ENCODE results near the gene SLC7A1.

SLC7A1 gene

GRCh38 chr13:29513981-29514719 is 81.3 kb downstream of the SLC7A1 start:
- Histone ChIP-seq H3K4me1 (ENCODE audit: insufficient read depth, low read length) (no peaks in the 10 kb centered on the region), H3K9ac (ENCODE audit: low read depth, low read length) (no peak overlapping the region), H3K4me3 (ENCODE audit: low read length) (no peak overlapping the region), H3K9me3 (ENCODE audit: insufficient read depth, low read depth, low read length) (no peaks in the 10 kb centered on the region), H3K36me3 (ENCODE audit: insufficient read depth, low read depth, low read length) (peaks cover 86% of the 10 kb centered on the region), H3K27ac (ENCODE audit: low read length) (no peak overlapping the region), H3K27me3 (ENCODE audit: insufficient read depth, low read length) (no peaks in the 10 kb centered on the region)

- Histone ChIP-seq H3K27me3 (ENCODE audit: insufficient read depth, low read length) (no peaks in the 10 kb centered on the region), H3K27ac (ENCODE audit: low read length) (no peak overlapping the region), H3K9ac (ENCODE audit: low read depth, low read length) (no peak overlapping the region), H3K4me3 (ENCODE audit: low read length) (no peak overlapping the region), H3K9me3 (ENCODE audit: insufficient read depth, low read depth, low read length) (no peaks in the 10 kb centered on the region), H3K36me3 (ENCODE audit: insufficient read depth, low read depth, low read length) (peaks cover 77% of the 10 kb centered on the region), H3K4me1 (ENCODE audit: insufficient read depth, low read length) (no peaks in the 10 kb centered on the region)
Observed at GRCh38 chr13:29513002-29513980, 82.2 kb downstream of the SLC7A1 start.

- Histone ChIP-seq H3K9ac (ENCODE audit: low read depth, low read length) (no peak overlapping the region), H3K36me3 (ENCODE audit: insufficient read depth, low read depth, low read length) (peaks cover 64% of the 10 kb centered on the region), H3K27me3 (ENCODE audit: insufficient read depth, low read length) (no peaks in the 10 kb centered on the region), H3K9me3 (ENCODE audit: insufficient read depth, low read depth, low read length) (no peaks in the 10 kb centered on the region), H3K27ac (ENCODE audit: low read length) (no peak overlapping the region), H3K4me3 (ENCODE audit: low read length) (no peak overlapping the region), H3K4me1 (ENCODE audit: insufficient read depth, low read length) (no peaks in the 10 kb centered on the region)
Observed at GRCh38 chr13:29511980-29512379, 83.5 kb downstream of the SLC7A1 start.

- no peak overlapping the region for H3K4me3 ChIP-seq (ENCODE audit: low read length)
- peaks cover 57% of the 10 kb centered on the region for H3K36me3 ChIP-seq (ENCODE audit: insufficient read depth, low read depth, low read length)
- H3K9me3 ChIP-seq (ENCODE audit: insufficient read depth, low read depth, low read length), result no peaks in the 10 kb centered on the region
- H3K4me1 ChIP-seq (ENCODE audit: insufficient read depth, low read length), result no peaks in the 10 kb centered on the region
- no peaks in the 10 kb centered on the region for H3K27me3 ChIP-seq (ENCODE audit: insufficient read depth, low read length)
- H3K27ac ChIP-seq (ENCODE audit: low read length), result no peak overlapping the region
- no peak overlapping the region for H3K9ac ChIP-seq (ENCODE audit: low read depth, low read length)
Observed at GRCh38 chr13:29511106-29511796, 84.2 kb downstream of the SLC7A1 start.

DNA sequence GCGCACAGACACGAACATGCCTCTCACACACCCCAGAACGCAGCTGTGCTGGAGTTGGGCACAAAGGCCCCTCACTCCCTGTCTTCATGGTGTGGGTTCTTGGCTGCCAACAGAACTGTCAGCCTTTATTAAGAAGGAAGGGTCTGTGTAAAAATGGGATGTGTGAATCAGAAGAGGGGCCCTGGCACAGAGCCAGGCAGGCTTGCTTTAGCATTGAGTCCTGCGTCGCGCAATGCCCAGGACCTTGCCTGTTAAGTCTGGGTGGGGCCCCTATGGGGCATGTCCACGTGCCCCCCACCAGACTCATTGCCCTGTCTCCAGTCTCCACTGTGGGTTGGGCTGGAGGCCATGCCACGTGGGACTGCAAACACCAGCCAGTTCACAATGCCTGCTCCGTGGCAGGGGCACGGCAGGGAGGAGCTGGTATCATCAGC is 84.8 kb downstream of the SLC7A1 start:
- H3K27ac ChIP-seq (ENCODE audit: low read length), result no peak overlapping the region
- peaks cover 51% of the 10 kb centered on the region for H3K36me3 ChIP-seq (ENCODE audit: insufficient read depth, low read depth, low read length)

DNA sequence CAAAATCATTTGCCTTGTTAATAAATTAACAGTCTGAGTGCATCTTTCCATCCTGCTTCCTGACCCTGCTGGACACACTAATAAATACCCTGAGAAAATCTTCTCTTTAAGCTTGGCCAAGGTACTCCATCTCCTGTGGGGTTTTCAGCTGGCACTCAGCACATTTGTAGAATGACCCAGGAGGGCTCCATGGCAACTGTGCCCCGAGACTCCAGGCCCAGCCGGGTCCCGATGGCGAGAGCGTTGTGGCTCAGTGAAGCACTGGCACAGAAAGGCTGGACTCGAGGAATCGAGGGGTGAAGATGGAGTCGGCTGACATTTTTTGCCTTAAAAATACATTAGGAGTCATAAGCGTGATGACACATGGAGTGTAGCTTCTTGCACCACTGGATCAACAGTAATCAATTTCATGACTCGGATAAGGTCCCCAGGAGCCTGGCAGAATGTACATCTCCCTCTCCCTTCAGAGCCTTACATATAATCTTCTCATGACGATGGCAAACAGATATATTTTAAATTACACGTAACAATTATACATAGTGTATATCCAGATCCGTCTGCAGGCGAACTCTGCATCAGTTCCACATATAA is 85.4 kb downstream of the SLC7A1 start:
- Histone ChIP-seq H3K9ac (ENCODE audit: low read depth, low read length) (no peak overlapping the region), H3K9me3 (ENCODE audit: insufficient read depth, low read depth, low read length) (no peaks in the 10 kb centered on the region), H3K4me1 (ENCODE audit: insufficient read depth, low read length) (no peaks in the 10 kb centered on the region), H3K4me3 (ENCODE audit: low read length) (no peak overlapping the region), H3K36me3 (ENCODE audit: insufficient read depth, low read depth, low read length) (peaks cover 45% of the 10 kb centered on the region), H3K27ac (ENCODE audit: low read length) (no peak overlapping the region), H3K27me3 (ENCODE audit: insufficient read depth, low read length) (no peaks in the 10 kb centered on the region)

More for the DNA sequence above, 84.8 kb downstream of the SLC7A1 start:
- H3K4me1 ChIP-seq (ENCODE audit: insufficient read depth, low read length), result no peaks in the 10 kb centered on the region
- H3K9me3 ChIP-seq (ENCODE audit: insufficient read depth, low read depth, low read length), result no peaks in the 10 kb centered on the region
- no peak overlapping the region for H3K4me3 ChIP-seq (ENCODE audit: low read length)
- H3K9ac ChIP-seq (ENCODE audit: low read depth, low read length), result no peak overlapping the region
- H3K27me3 ChIP-seq (ENCODE audit: insufficient read depth, low read length), result no peaks in the 10 kb centered on the region

GRCh38 chr13:29508876-29509252 is 86.6 kb downstream of the SLC7A1 start:
- H3K27me3 ChIP-seq (ENCODE audit: insufficient read depth, low read length), result peaks cover 3% of the 10 kb centered on the region; the same call in 1 of the 2 replicates
- no peaks in the 10 kb centered on the region for H3K9me3 ChIP-seq (ENCODE audit: insufficient read depth, low read depth, low read length)
- H3K36me3 ChIP-seq (ENCODE audit: insufficient read depth, low read depth, low read length), result peaks cover 33% of the 10 kb centered on the region
- no peaks in the 10 kb centered on the region for H3K4me1 ChIP-seq (ENCODE audit: insufficient read depth, low read length)
- no peak overlapping the region for H3K4me3 ChIP-seq (ENCODE audit: low read length)
- H3K27ac ChIP-seq (ENCODE audit: low read length), result no peak overlapping the region
- H3K9ac ChIP-seq (ENCODE audit: low read depth, low read length), result no peak overlapping the region

DNA sequence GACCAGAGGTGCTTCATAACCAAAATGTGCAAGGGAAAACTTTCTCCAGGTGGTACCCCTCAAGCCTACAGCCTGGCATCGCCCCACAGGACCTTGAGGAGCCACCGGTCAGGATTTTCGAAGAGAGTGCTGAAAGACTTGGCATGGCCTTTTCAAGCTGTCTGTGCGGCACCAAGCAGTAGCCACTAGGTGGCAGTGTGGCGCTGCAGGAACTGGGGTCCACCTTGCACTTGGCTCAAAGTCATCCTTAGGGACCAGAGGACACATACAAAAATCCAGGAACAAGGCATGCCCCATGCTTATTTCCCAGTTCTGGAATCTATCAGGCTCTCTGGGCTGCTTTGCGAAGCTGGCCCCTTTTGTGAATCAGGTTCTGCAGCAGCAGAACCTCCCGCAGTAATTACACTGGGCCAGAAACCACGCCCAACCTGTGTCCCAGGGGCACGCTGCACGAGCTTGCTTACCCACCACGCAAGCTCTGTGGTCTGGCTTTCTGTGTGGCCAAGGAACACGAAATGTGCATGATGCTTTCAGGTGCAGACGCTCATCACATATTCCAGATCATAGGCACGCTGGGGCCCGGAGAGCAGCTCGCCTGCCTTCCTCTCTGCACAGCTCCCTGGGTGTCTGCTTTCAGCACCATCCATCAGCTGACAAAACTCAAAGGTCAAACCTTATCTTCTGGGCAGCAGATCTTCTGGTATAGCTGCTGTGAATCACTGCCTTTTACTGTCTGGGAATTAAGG is 87.2 kb downstream of the SLC7A1 start:
- no peak overlapping the region for H3K9ac ChIP-seq (ENCODE audit: low read depth, low read length)
- H3K36me3 ChIP-seq (ENCODE audit: insufficient read depth, low read depth, low read length), result peaks cover 27% of the 10 kb centered on the region
- no peak overlapping the region for H3K27ac ChIP-seq (ENCODE audit: low read length)
- no peaks in the 10 kb centered on the region for H3K9me3 ChIP-seq (ENCODE audit: insufficient read depth, low read depth, low read length)
- peaks cover 5% of the 10 kb centered on the region; the same call in 1 of the 2 replicates for H3K27me3 ChIP-seq (ENCODE audit: insufficient read depth, low read length)
- H3K4me1 ChIP-seq (ENCODE audit: insufficient read depth, low read length), result no peaks in the 10 kb centered on the region
- no peak overlapping the region for H3K4me3 ChIP-seq (ENCODE audit: low read length)

GRCh38 chr13:29507356-29507755 is 88.1 kb downstream of the SLC7A1 start:
- Histone ChIP-seq H3K4me1 (ENCODE audit: insufficient read depth, low read length) (no peaks in the 10 kb centered on the region), H3K9ac (ENCODE audit: low read depth, low read length) (no peak overlapping the region), H3K36me3 (ENCODE audit: insufficient read depth, low read depth, low read length) (peaks cover 18% of the 10 kb centered on the region), H3K27ac (ENCODE audit: low read length) (no peak overlapping the region), H3K27me3 (ENCODE audit: insufficient read depth, low read length) (peaks cover 5% of the 10 kb centered on the region; the same call in 1 of the 2 replicates), H3K9me3 (ENCODE audit: insufficient read depth, low read depth, low read length) (no peaks in the 10 kb centered on the region), H3K4me3 (ENCODE audit: low read length) (no peak overlapping the region)

GRCh38 chr13:29505950-29506349 is 89.5 kb downstream of the SLC7A1 start:
- peaks cover 5% of the 10 kb centered on the region; the same call in 1 of the 2 replicates for H3K27me3 ChIP-seq (ENCODE audit: insufficient read depth, low read length)
- H3K9me3 ChIP-seq (ENCODE audit: insufficient read depth, low read depth, low read length), result no peaks in the 10 kb centered on the region
- no peaks in the 10 kb centered on the region for H3K4me1 ChIP-seq (ENCODE audit: insufficient read depth, low read length)
- no peak overlapping the region for H3K4me3 ChIP-seq (ENCODE audit: low read length)
- no peak overlapping the region for H3K27ac ChIP-seq (ENCODE audit: low read length)
- H3K9ac ChIP-seq (ENCODE audit: low read depth, low read length), result no peak overlapping the region
- peaks cover 6% of the 10 kb centered on the region; the same call in 1 of the 2 replicates for H3K36me3 ChIP-seq (ENCODE audit: insufficient read depth, low read depth, low read length)

All from iPS-20b (cell line).